Mucosa of rectum (tissue), 2 donors: ENCODE data around the gene IL1RN.

ENCODE experiments used
- H3K27ac ChIP-seq, 2 donors: one replicate each; pipeline ENCODE4 v1.7.0; 2013; ENCODE audit warnings: inconsistent platforms in 2 of 2, low read depth in 2 of 2, low read length in 2 of 2
- H3K27me3 ChIP-seq, 2 donors: one replicate each; pipeline ENCODE4 v1.7.0; 2013; ENCODE audit warnings: low read length in 2 of 2; ENCODE audit not compliant: control insufficient read depth in 2 of 2, insufficient read depth in 2 of 2
- H3K36me3 ChIP-seq, 2 donors: one replicate each; pipeline ENCODE4 v1.7.0; 2013; ENCODE audit warnings: low read length in 2 of 2; ENCODE audit not compliant: control insufficient read depth in 2 of 2, insufficient read depth in 2 of 2
- H3K4me1 ChIP-seq, 2 donors: one replicate each; pipeline ENCODE4 v1.7.0; 2013; ENCODE audit warnings: low read length in 2 of 2, mild to moderate bottlenecking in 1 of 2; ENCODE audit not compliant: control insufficient read depth in 2 of 2, insufficient read depth in 2 of 2
- H3K4me3 ChIP-seq, 2 donors: one replicate each; pipeline ENCODE4 v1.7.0; 2013; ENCODE audit warnings: low read length in 2 of 2
- H3K9ac ChIP-seq, 2 donors: one replicate each; pipeline ENCODE4 v1.7.0; 2013; ENCODE audit warnings: low read length in 2 of 2, low read depth in 1 of 2, mild to moderate bottlenecking in 1 of 2
- H3K9me3 ChIP-seq, 2 donors: one replicate each; pipeline ENCODE4 v1.7.0; 2013; ENCODE audit warnings: low read length in 2 of 2; ENCODE audit not compliant: control insufficient read depth in 2 of 2
- donor health status: healthy.
- donor health status: Normal muscosa, but diverticular disease.

The IL1RN gene, protein sequence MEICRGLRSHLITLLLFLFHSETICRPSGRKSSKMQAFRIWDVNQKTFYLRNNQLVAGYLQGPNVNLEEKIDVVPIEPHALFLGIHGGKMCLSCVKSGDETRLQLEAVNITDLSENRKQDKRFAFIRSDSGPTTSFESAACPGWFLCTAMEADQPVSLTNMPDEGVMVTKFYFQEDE

DNA sequence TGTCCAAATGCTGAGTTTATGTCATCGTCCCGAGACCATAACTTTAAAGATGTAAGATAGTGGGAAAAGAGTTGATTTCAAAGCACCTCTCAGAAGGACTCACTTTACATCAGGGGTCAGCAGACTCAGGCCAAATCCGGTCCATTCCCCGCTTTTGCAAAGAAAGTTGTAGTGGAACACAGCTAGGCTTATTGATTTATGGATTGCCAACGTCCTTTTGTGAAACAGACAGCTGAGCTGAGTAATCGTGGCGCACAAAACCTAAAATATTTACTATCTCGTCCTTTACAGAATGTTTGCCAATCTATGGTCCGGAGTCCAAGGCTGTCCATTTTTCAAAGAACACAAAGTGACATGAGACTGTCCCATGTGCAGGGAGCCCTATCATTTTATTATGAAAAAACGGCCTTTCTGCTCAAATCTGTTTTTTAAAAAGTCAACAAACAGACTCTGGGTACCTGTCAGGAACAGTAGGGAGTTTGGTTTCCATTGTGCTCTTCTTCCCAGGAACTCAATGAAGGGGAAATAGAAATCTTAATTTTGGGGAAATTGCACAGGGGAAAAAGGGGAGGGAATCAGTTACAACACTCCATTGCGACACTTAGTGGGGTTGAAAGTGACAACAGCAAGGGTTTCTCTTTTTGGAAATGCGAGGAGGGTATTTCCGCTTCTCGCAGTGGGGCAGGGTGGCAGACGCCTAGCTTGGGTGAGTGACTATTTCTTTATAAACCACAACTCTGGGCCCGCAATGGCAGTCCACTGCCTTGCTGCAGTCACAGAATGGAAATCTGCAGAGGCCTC, at the start of gene IL1RN:
IL1RN (plus strand) TSS at position 754 of the 801 bp plus-strand sequence; CDS start at position 781, 27 bp downstream.
- H3K27ac ChIP-seq = no peak within 1 kb of the TSS
- H3K27me3 ChIP-seq = no peaks in the 10 kb centered on the region
- peaks cover 0 to 4% of the 10 kb centered on the region in 2 donors for H3K4me1 ChIP-seq
- no peaks in the 10 kb centered on the region for H3K36me3 ChIP-seq
- no peak within 1 kb of the TSS for H3K9ac ChIP-seq
- no peaks in the 10 kb centered on the region for H3K9me3 ChIP-seq
- no peak within 1 kb of the TSS for H3K4me3 ChIP-seq

DNA sequence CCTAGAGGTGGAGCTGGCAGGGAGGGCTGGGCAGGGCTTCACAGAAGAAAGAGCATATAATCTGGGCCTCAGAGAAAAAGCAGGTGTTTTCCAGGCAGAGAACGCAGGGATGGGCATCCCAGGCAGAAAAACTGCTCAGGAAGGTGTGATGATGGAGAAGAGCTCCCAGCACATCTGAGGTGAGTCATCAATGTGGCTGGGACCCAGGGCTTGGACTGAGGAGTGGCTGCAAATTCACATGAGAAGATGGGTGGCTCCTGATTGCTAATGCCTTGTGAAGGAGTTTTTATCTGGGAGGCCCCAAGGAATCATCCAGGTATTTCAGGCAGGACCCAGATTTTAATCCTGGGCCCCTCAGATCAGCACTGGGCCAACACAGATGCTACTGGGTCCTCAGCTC, 49.5 kb upstream of the IL1RN start:
- Histone ChIP-seq H3K9me3 (no peaks in the 10 kb centered on the region), H3K9ac (no peak overlapping the region), H3K4me3 (no peak overlapping the region), H3K27ac (no peak overlapping the region), H3K27me3 (no peaks in the 10 kb centered on the region), H3K4me1 (peaks cover 0 to 6% of the 10 kb centered on the region in 2 donors), H3K36me3 (no peaks in the 10 kb centered on the region)

DNA sequence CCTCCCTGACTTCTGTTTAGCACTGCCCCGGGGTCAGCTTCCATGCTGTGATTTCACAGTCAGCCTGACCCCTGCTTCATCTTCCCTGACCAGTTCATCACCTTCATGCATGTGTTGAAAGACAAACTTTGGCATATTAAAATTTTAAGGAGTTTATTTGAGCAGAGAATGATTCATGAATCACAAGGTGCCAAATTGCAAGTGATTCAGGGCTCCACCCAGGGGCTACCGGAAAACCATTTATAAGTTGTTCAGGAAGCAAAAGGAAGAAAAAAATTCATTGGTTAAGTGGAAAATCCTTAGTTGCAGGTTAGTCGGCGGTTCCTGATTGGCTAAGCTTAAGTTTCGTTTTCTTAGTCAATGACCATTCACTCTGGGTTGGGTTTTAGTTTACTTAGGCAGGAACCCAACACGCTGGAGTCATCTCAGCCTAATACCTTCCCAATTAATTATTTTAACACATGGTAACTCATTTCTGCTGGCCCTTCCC, 49.0 kb upstream of the IL1RN start:
- Histone ChIP-seq H3K9me3 (no peaks in the 10 kb centered on the region), H3K27ac (no peak overlapping the region)

DNA sequence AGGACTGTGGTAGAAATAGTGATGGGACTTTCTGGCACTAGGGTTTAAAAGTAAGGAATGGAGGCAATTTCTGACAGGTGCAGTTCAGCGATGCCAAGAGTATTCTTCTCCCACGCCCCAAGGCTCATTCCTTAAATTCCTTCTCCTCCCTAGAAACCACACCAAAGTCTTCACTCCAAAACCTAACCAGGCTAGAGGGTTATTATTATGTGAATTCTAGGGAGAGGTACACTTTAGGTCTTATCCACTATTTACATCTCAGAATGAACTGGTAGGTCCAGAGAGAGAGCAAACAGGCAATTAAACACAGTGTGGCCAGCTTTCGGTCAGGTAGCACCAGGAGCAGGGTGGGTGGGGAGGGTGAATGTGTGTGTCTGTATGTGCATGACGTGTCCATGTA, 48.3 kb upstream of the IL1RN start:
- Histone ChIP-seq H3K36me3 (no peaks in the 10 kb centered on the region), H3K9ac (no peak overlapping the region), H3K27ac (no peak overlapping the region), H3K9me3 (no peaks in the 10 kb centered on the region), H3K27me3 (no peaks in the 10 kb centered on the region), H3K4me3 (no peak overlapping the region), H3K4me1 (peaks cover 0 to 6% of the 10 kb centered on the region in 2 donors)

More for the DNA sequence above, 49.0 kb upstream of the IL1RN start:
- Histone ChIP-seq H3K36me3 (no peaks in the 10 kb centered on the region), H3K9ac (no peak overlapping the region), H3K27me3 (no peaks in the 10 kb centered on the region), H3K4me1 (peaks cover 0 to 6% of the 10 kb centered on the region in 2 donors), H3K4me3 (no peak overlapping the region)

DNA sequence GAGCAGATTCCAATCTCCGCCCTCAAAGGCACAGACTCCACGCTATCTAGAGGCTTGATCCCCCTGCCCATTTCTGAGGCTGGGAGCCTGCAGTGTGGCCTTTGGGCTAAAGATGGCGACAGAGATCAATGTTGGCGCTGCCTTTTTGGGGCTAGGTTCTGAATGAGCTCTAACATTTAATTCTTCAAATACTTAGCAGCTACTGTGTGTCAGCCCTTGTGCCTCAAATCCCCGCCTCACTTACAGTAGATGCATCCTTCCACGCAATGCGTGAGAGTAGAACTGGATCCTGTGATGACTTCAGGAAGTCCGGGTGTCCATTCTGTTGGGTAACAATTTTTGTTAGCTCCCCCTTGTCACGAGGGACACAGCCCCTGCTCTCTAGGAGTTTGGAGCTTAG, 47.3 kb upstream of the IL1RN start:
- Histone ChIP-seq H3K27me3 (no peaks in the 10 kb centered on the region), H3K9ac (no peak overlapping the region), H3K9me3 (no peaks in the 10 kb centered on the region), H3K36me3 (no peaks in the 10 kb centered on the region), H3K4me3 (no peak overlapping the region), H3K27ac (no peak overlapping the region), H3K4me1 (peaks cover 0 to 6% of the 10 kb centered on the region in 2 donors)

DNA sequence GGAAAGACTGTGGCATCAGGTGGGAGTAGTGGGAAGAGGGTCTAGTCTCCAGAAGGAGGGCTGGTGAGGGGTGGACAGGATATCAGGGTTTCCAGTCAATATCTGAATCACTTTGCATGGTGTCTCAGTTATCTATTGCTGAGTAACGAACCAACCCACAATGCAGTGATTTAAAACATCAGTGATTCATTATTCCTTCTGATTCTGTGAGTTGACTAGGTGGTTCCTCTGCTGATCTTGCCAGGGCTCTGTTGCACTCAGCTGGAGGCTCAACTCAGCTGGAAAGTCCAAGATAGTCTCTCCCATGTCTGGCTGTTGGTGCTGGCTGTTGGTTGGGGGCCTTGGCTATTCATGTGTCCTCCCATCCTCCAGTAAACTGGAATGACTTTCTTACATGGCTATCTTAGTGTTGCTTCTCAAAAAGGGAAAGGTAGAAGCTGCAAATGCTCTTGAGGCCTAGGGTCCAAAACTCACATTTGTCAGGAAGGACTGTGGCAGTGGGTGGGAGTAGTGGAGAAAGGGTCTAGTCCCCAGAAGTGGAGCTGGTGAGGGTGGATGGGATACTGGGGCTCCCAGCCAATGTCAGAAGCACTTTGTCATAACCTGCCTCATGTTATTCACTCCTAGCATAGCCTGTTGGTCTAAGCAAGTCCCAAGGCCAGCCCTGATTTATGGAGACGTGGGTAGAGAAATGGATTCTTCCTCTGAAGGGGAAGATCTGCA, 45.7 kb upstream of the IL1RN start:
- no peaks in the 10 kb centered on the region for H3K27me3 ChIP-seq
- H3K36me3 ChIP-seq = no peaks in the 10 kb centered on the region
- no peaks in the 10 kb centered on the region for H3K9me3 ChIP-seq
- peaks cover 0 to 2% of the 10 kb centered on the region in 2 donors for H3K4me1 ChIP-seq
- H3K9ac ChIP-seq = no peak overlapping the region
- H3K4me3 ChIP-seq = no peak overlapping the region
- H3K27ac ChIP-seq = no peak overlapping the region

DNA sequence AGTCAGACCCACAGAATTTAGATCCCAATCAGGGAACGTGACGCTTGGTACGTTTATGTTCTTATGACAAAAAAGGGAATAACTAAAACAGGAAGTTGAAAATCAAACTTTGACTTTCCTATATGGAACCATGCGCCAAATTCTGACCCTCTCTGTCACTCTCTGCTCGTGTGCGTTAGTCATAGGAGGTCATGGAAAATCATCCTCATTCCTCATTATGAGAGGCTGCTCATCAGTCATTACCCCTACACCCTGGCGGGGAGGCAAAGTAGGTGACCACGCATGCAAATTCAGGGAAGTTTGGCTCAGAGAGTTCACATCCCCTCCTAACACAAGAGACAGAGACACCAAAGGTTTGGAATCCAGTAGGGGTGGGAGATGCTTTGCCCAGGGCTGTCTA, 44.1 kb upstream of the IL1RN start:
- H3K27ac ChIP-seq = no peak overlapping the region
- H3K9me3 ChIP-seq = no peaks in the 10 kb centered on the region
- no peaks in the 10 kb centered on the region for H3K27me3 ChIP-seq
- H3K36me3 ChIP-seq = no peaks in the 10 kb centered on the region
- H3K9ac ChIP-seq = no peak overlapping the region
- no peak overlapping the region for H3K4me3 ChIP-seq
- no peaks in the 10 kb centered on the region for H3K4me1 ChIP-seq

DNA sequence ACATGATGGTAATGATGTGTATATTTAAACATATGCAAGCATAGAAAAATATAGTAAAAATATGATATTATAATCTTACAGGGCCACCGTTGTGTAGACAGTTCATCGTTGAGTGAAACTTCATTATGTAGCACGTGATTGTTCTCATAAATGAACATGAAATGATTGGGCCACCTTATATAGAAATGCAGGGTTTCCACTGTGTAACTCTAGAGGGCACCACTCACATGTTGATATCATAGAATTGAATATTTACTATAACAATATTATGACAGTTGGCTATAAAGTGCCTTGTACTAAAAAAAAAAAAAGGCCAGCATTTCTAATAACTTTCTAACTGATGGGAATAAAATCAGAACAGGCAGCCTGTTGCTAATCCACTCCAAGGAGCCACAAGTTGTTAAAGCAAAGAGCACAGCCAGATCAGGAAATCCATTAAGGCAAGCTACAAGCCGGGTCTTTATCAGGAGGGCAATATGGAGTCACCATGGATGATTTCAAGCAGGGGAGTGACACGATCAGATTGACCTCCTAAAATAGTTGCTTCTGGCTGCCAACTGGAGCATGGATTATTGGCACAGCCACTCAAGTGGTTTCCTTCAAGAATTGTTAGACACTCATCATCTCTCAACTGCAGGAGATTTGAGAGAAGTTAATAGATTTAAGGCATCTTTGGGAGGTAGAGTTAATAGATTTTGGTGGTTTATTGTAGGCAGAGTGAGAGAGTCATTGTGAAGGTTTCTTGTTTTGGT, 43.0 kb upstream of the IL1RN start:
- no peaks in the 10 kb centered on the region for H3K9me3 ChIP-seq
- no peaks in the 10 kb centered on the region for H3K27me3 ChIP-seq
- no peak overlapping the region for H3K4me3 ChIP-seq
- no peak overlapping the region for H3K27ac ChIP-seq
- H3K4me1 ChIP-seq = no peaks in the 10 kb centered on the region
- H3K36me3 ChIP-seq = no peaks in the 10 kb centered on the region
- H3K9ac ChIP-seq = no peak overlapping the region

DNA sequence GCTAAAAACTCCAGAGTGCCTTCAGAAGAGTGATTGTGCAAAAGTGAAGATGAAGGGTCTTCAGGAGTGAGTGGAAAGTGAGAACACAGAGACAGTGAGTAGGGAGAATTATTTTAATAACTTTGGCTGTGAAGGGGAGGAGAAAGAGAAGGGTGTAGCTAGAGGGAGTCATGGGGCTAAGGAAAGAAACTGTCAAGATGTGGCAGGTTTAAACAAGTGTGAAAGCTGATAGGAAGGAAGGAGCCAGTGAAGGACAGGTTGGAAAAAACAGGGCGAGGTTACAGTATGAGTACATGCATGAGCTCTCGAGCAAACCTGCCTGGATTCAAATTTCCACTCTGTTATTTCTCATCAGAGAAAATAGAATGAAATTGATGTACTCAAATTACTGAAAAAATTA, 41.9 kb upstream of the IL1RN start:
- Histone ChIP-seq H3K36me3 (no peaks in the 10 kb centered on the region), H3K27me3 (peaks cover 0 to 4% of the 10 kb centered on the region in 2 donors)

More for the DNA sequence above, 41.9 kb upstream of the IL1RN start:
- Histone ChIP-seq H3K4me1 (no peaks in the 10 kb centered on the region), H3K9ac (no peak overlapping the region), H3K27ac (no peak overlapping the region), H3K9me3 (no peaks in the 10 kb centered on the region), H3K4me3 (no peak overlapping the region)
